Activated CD8-positive, alpha-beta T cell treated with anti-CD3 and anti-CD28 coated beads for 36 hours (primary cell): ENCODE data around the gene ATOX1. TPM values are rescaled to one million over a fixed set of nuclear protein-coding genes. Genes with fewer than 3 reads are reported as not detected.

Source experiments
- ATAC-seq: fragments of 200-7000 bp; cut with Tn5 transposase; one replicate; pipeline ENCODE4 v1.10.0; 2021; ENCODE audit warnings: mild to moderate bottlenecking, moderate library complexity
- CTCF ChIA-PET: fragments of 350-600 bp; sonication (Branson Sonifier 250); formaldehyde crosslinking; loops from one replicate; lab custom pipeline; 2021; ENCODE audit warnings: antibody characterized with exemption; lab: Charles Lee
- POLR2A ChIA-PET: fragments of 350-600 bp; sonication (Branson Sonifier 250); formaldehyde crosslinking; loops from one replicate; lab custom pipeline; 2021; ENCODE audit warnings: antibody characterized with exemption; lab: Charles Lee
- DNase-seq: peaks from one replicate; pipeline ENCODE4 v3.0.0-alpha.2; 2020
- H3K27ac Mint-ChIP-seq: one replicate; pipeline ENCODE4 v1.8.0; 2021; ENCODE audit warnings: mild to moderate bottlenecking, mixed read lengths
- H3K27me3 Mint-ChIP-seq: one replicate; pipeline ENCODE4 v1.8.0; 2021; ENCODE audit warnings: mixed read lengths
- H3K36me3 Mint-ChIP-seq: one replicate; pipeline ENCODE4 v1.8.0; 2021; ENCODE audit warnings: low read depth, mixed read lengths
- H3K4me1 Mint-ChIP-seq: one replicate; pipeline ENCODE4 v1.8.0; 2021; ENCODE audit warnings: low read depth, mixed read lengths
- H3K4me3 Mint-ChIP-seq: one replicate; pipeline ENCODE4 v1.8.0; 2021; ENCODE audit warnings: mild to moderate bottlenecking, moderate library complexity, mixed read lengths
- H3K9me3 Mint-ChIP-seq: one replicate; pipeline ENCODE4 v1.8.0; 2021; ENCODE audit warnings: mixed read lengths
- CTCF ChIP-seq: fragments of 200-600 bp; IDR thresholded peaks from one replicate; pipeline ENCODE4 v1.8.0; 2022; ENCODE audit warnings: antibody characterized with exemption, mild to moderate bottlenecking
- intact Hi-C: fragments of 100-400 bp; cut with micrococcal nuclease; formaldehyde crosslinking; loops from one replicate; pipeline ENCODE4 v1.10.0; 2022
- total RNA-seq, 2 experiments: library from RNA; stranded (reverse); gene quantifications; one replicate each; pipeline ENCODE4 v1.2.3, GENCODE V29; 2021

Gene ATOX1
- total RNA-seq, 2 experiments from 2014 or later = 69.6 to 73.3 TPM

GRCh38 chr5:151758141-151758429, 346 bp downstream of the ATOX1 start:
- ChIA-PET POLR2A (interaction anchor here (0.8 to 7.5 kb wide), 5 partner anchors 8 to 54 kb away, joined by 3 to 82 read pairs (median 5); partner anchors contain the start of gene G3BP1), CTCF (interaction anchor here (1.2 to 8.5 kb wide), 6 partner anchors 11 to 106 kb away, joined by 3 to 53 read pairs (median 6); partner anchors contain the start of gene G3BP1)
- Mint-ChIP-seq H3K4me1 (peaks cover 42% of the 10 kb centered on the region), H3K27ac (peak overlapping the region; percentile 84), H3K4me3 (peak overlapping the region; percentile 79), H3K9me3 (no peaks in the 10 kb centered on the region), H3K36me3 (peaks cover 15% of the 10 kb centered on the region), H3K27me3 (no peaks in the 10 kb centered on the region)
- ATAC-seq (peak; percentile 10), DNase-seq (no peak)
- intact Hi-C loops = no loop called here
- no peak for TF ChIP-seq CTCF

GRCh38 chr5:151757233-151758140, 944 bp downstream of the ATOX1 start:
- Mint-ChIP-seq H3K27ac (peak overlapping the region; percentile 84), H3K27me3 (no peaks in the 10 kb centered on the region), H3K36me3 (peaks cover 15% of the 10 kb centered on the region), H3K4me3 (peak overlapping the region; percentile 79), H3K4me1 (peaks cover 42% of the 10 kb centered on the region), H3K9me3 (no peaks in the 10 kb centered on the region)
- CTCF ChIA-PET = interaction anchor here (1.2 to 8.5 kb wide), 6 partner anchors 11 to 105 kb away, joined by 3 to 53 read pairs (median 6); partner anchors contain the start of gene G3BP1
- peak; percentile 42 for DNase-seq
- TF ChIP-seq CTCF = no peak
- POLR2A ChIA-PET = interaction anchor here (0.8 to 7.5 kb wide), 5 partner anchors 8 to 55 kb away, joined by 3 to 82 read pairs (median 5); partner anchors contain the start of gene G3BP1
- intact Hi-C loops = no loop called here
- ATAC-seq = peak; percentile 15

GRCh38 chr5:151755383-151755782, 3.0 kb downstream of the ATOX1 start:
- TF ChIP-seq CTCF = no peak
- no peak overlapping the region for H3K4me3 Mint-ChIP-seq
- POLR2A ChIA-PET = interaction anchor here (0.6 to 7.5 kb wide), 2 partner anchors 16 to 76 kb away, joined by 3 to 82 read pairs; partner anchors contain the start of gene G3BP1
- H3K36me3 Mint-ChIP-seq = peaks cover 19% of the 10 kb centered on the region
- H3K27ac Mint-ChIP-seq = peak overlapping the region; percentile 12
- ATAC-seq (no peak), DNase-seq (peak; percentile 26)
- intact Hi-C loops = no loop called here
- no peaks in the 10 kb centered on the region for H3K9me3 Mint-ChIP-seq
- CTCF ChIA-PET = interaction anchor here (0.7 to 8.5 kb wide), 7 partner anchors 9 to 387 kb away, joined by 3 to 53 read pairs (median 4); partner anchors contain the start of gene G3BP1
- peaks cover 42% of the 10 kb centered on the region for H3K4me1 Mint-ChIP-seq
- no peaks in the 10 kb centered on the region for H3K27me3 Mint-ChIP-seq

GRCh38 chr5:151751593-151751992, 6.8 kb downstream of the ATOX1 start:
- peaks cover 35% of the 10 kb centered on the region for H3K4me1 Mint-ChIP-seq
- intact Hi-C loops = no loop called here

More at GRCh38 chr5:151751593-151751992, 6.8 kb downstream of the ATOX1 start:
- Mint-ChIP-seq H3K4me3 (no peak overlapping the region), H3K27ac (no peak overlapping the region), H3K36me3 (peaks cover 15% of the 10 kb centered on the region), H3K27me3 (no peaks in the 10 kb centered on the region), H3K9me3 (no peaks in the 10 kb centered on the region)
- no peak for TF ChIP-seq CTCF
- ChIA-PET POLR2A (interaction anchor here (0.6 to 1.3 kb wide), 5 partner anchors 15 to 391 kb away, joined by 3 to 6 read pairs (median 4); no protein-coding TSS in a partner anchor), CTCF (interaction anchor here (1.2 to 8.5 kb wide), 7 partner anchors 10 to 93 kb away, joined by 3 to 53 read pairs (median 4); partner anchors contain the start of gene G3BP1)
- ATAC-seq = no peak
- DNase-seq = no peak
